ENCODE measurements around the gene GRM7. TPM values are rescaled to one million over a fixed set of nuclear protein-coding genes. Genes with fewer than 3 reads are reported as not detected.

Gene GRM7
- total and polyA plus RNA-seq, 9 of the 15 experiments (the other 6 are each of a cell fraction or from before 2014, with no cell fraction given): not detected

GRCh38 chr3:7062714-7063113 lies 201.8 kb downstream of the GRM7 start:
- H3K4me2 ChIP-seq (ENCODE audit: insufficient read depth, low read length): no peak overlapping the region
- H3K9me3 ChIP-seq (replicated peaks; ENCODE audit: control insufficient read depth, insufficient read depth, low read depth, low read length): no peaks in the 10 kb centered on the region
- H3K4me3 ChIP-seq: no peak overlapping the region
- intact Hi-C loops (cut with micrococcal nuclease): no loop called here
- in situ Hi-C loops (cut with MboI): no loop called here
- H3K9me1 ChIP-seq (ENCODE audit: control insufficient read depth, insufficient read depth, low read length): no peaks in the 10 kb centered on the region
- H2AFZ ChIP-seq (ENCODE audit: low read depth, low read length): no peak overlapping the region
- no TSS peak for BruUV-seq (replicated peaks)
- ChIA-PET POLR2A (no interaction called here), CTCF (ENCODE audit: low intra/inter-chr PET ratio) (no interaction called here)
- FAIRE-seq: no peak
- WGBS (ENCODE audit: insufficient coverage, low coverage, missing lambda C conversion rate): 0% methylated on average over 1 of the region's 1 CpG
- no peak overlapping the region for H3K27ac ChIP-seq (ENCODE audit: extremely low read depth, low read depth, low read length)
- H3K27me3 ChIP-seq (ENCODE audit: control insufficient read depth in 2 of 2, insufficient read depth in 2 of 2, low read length in 2 of 2): no peaks in the 10 kb centered on the region
- H3K79me2 ChIP-seq (ENCODE audit: control insufficient read depth, insufficient read depth, low read length): no peaks in the 10 kb centered on the region
- H4K20me1 ChIP-seq (replicated peaks; ENCODE audit: control insufficient read depth, insufficient read depth, low read length): no peaks in the 10 kb centered on the region
- no peaks in the 10 kb centered on the region for H3K36me3 ChIP-seq (ENCODE audit: control insufficient read depth, insufficient read depth, low read length)
- no peak for ATAC-seq
- DNase-seq (ENCODE audit: extremely low read depth in 1 of 4, low spot score in 3 of 4): no peak
- no peaks in the 10 kb centered on the region for H3K4me1 ChIP-seq (replicated peaks in 1 of 2; ENCODE audit: control insufficient read depth in 2 of 2, insufficient read depth in 2 of 2, low read length in 2 of 2)
- no peak overlapping the region for H3K9ac ChIP-seq (ENCODE audit: insufficient read depth in 1 of 2, low read depth in 2 of 2, low read length in 2 of 2)
- no peak for TF ChIP-seq E2F5 (CRISPR knock-in tag; IDR thresholded peaks at IDR 0.05)
- TF ChIP-seq SREBF1 (IDR thresholded peaks at IDR 0.05; ENCODE audit: borderline replicate concordance, low read depth, low read length): no peak
- TF ChIP-seq ZNF212 (CRISPR knock-in tag; IDR thresholded peaks at IDR 0.05): no peak
- TF ChIP-seq CBX2 (IDR thresholded peaks at IDR 0.05; ENCODE audit: insufficient read depth, low read length, poor library complexity, severe bottlenecking): no peak
- no peak for TF ChIP-seq FOSL1 (tag; conservative IDR thresholded peaks at IDR 0.05)
- TF ChIP-seq MED1 (CRISPR knock-in tag; IDR thresholded peaks at IDR 0.05; ENCODE audit: borderline replicate concordance): no peak
- no peak for TF ChIP-seq ZNF695 (CRISPR knock-in tag; IDR thresholded peaks at IDR 0.05)
- no peak for TF ChIP-seq SFPQ (IDR thresholded peaks at IDR 0.05; ENCODE audit: low read depth, low read length)
- no peak for TF ChIP-seq ARID4B (CRISPR knock-in tag; IDR thresholded peaks at IDR 0.05)
- TF ChIP-seq ZNF584 (CRISPR knock-in tag; IDR thresholded peaks at IDR 0.05; ENCODE audit: low read depth): no peak
- TF ChIP-seq ZNF165 (CRISPR knock-in tag; IDR thresholded peaks at IDR 0.05; ENCODE audit: borderline replicate concordance): no peak
- no peak for TF ChIP-seq CHAMP1 (IDR thresholded peaks at IDR 0.05)
- TF ChIP-seq HDAC3 (IDR thresholded peaks at IDR 0.05; ENCODE audit: borderline replicate concordance, partially characterized antibody): no peak

Data from K562 (cell line).